ENCODE results near the gene BICC1.

The BICC1 gene

DNA sequence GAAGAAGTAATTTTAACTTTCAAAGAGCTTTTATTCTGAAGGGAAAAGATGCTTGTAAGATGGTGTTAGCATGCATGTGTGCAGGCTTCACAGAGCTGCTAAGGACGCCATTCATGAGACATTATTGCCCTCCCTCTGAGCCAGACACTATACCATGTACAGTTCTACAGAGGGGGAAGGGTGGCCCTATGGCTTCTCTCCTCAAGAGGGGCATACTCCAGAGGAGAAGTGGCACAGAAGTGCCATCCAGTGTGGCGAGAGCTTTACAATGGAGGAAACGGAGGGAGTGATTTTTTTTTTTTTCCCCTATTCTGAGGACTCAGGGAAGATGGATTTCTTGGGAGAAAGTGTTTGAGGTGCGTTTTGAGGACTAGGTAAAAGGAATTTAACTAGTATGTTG, 119.5 kb downstream of the BICC1 start:
- H3K36me3 ChIP-seq (ENCODE audit: control insufficient read depth, insufficient read depth, low read length) = no peaks in the 10 kb centered on the region
- no CpG with 5 or more reads among the region's 4 CpGs for WGBS (ENCODE audit: insufficient coverage, insufficient read length)
- no peaks in the 10 kb centered on the region for H3K27me3 ChIP-seq (ENCODE audit: control insufficient read depth, insufficient read depth, low read length)
- no peak overlapping the region for H3K4me3 ChIP-seq (ENCODE audit: low read length)
- no peaks in the 10 kb centered on the region for H3K9me3 ChIP-seq (ENCODE audit: control insufficient read depth, insufficient read depth, low read length)
- H3K27ac ChIP-seq (ENCODE audit: low read length) = no peak overlapping the region
- peaks cover 3% of the 10 kb centered on the region; the same call in 1 of the 2 replicates for H3K4me1 ChIP-seq (ENCODE audit: control insufficient read depth, insufficient read depth, low read length)
- DNase-seq (ENCODE audit: low read depth, low spot score) = no peak

DNA sequence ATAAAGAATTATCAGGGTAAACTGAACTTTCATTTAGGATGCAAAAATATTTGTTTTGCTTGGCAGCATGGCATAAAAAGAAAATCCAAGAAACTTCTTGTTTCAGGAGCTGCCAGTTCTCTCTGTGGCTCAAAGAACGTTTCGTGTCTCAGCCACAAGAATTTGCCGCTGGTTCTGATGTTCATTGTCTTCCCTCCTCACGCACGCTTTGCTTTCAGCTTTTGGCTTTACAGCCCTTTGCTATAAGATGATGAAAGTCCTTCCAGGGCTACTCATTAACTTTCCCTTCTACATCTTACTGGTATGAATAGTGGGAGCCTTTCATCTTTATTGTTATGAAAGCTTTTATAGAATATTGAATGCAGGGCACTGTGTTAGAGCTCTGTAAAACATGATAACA, 124.7 kb downstream of the BICC1 start:
- Histone ChIP-seq H3K4me3 (ENCODE audit: low read length) (no peak overlapping the region), H3K27ac (ENCODE audit: low read length) (no peak overlapping the region), H3K36me3 (ENCODE audit: control insufficient read depth, insufficient read depth, low read length) (no peaks in the 10 kb centered on the region), H3K9me3 (ENCODE audit: control insufficient read depth, insufficient read depth, low read length) (no peaks in the 10 kb centered on the region), H3K4me1 (ENCODE audit: control insufficient read depth, insufficient read depth, low read length) (no peaks in the 10 kb centered on the region; the same call in 1 of the 2 replicates), H3K27me3 (ENCODE audit: control insufficient read depth, insufficient read depth, low read length) (no peaks in the 10 kb centered on the region)
- WGBS (ENCODE audit: insufficient coverage, insufficient read length) = no CpG with 5 or more reads among the region's 5 CpGs
- DNase-seq (ENCODE audit: low read depth, low spot score) = no peak

DNA sequence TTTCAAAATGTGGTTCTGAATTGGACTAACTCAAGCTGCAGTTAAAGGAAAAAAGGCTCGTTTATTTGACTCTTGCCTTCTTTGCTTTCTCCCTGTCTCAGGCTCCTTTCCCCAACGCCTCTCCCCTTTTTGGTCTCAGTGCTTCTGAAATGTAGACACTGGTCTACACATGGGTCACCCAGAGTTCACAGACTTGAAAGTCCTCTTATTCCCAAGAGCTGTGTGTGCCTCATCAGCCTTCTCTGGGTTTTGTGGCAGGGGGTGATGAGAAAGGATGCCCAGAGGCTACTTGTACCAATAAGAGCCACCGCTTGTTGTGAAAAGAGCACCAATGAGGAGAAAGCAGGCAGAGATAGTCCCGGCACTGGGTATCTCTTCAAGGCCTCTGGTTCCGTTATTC, 125.7 kb downstream of the BICC1 start:
- H3K27ac ChIP-seq (ENCODE audit: low read length) = no peak overlapping the region
- H3K36me3 ChIP-seq (ENCODE audit: control insufficient read depth, insufficient read depth, low read length) = no peaks in the 10 kb centered on the region
- H3K9me3 ChIP-seq (ENCODE audit: control insufficient read depth, insufficient read depth, low read length) = no peaks in the 10 kb centered on the region
- DNase-seq (ENCODE audit: low read depth, low spot score) = no peak
- no CpG with 5 or more reads among the region's 5 CpGs for WGBS (ENCODE audit: insufficient coverage, insufficient read length)
- no peaks in the 10 kb centered on the region; the same call in 1 of the 2 replicates for H3K4me1 ChIP-seq (ENCODE audit: control insufficient read depth, insufficient read depth, low read length)
- no peaks in the 10 kb centered on the region for H3K27me3 ChIP-seq (ENCODE audit: control insufficient read depth, insufficient read depth, low read length)
- H3K4me3 ChIP-seq (ENCODE audit: low read length) = no peak overlapping the region

DNA sequence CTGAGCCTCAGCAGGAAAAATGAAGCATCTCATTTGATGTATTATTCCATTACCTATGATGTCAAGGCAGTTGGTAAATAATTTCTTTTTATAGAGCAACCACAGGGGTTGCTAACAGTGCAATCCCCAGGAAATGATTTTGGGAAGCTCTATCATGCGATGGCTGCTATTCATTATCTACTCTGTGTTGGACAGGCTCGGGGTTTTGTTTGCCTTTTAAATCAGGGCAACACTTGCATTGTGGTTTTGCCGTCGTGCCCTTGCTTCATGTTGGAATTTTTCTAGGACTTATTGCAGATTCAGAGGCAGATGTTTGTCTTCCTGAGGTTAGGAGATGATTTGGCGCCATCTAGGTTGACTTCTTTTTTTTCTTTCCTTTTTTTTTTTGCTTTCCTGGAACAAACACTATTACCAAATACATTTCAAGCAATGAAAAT, 128.4 kb downstream of the BICC1 start:
- Histone ChIP-seq H3K9me3 (ENCODE audit: control insufficient read depth, insufficient read depth, low read length) (no peaks in the 10 kb centered on the region), H3K36me3 (ENCODE audit: control insufficient read depth, insufficient read depth, low read length) (no peaks in the 10 kb centered on the region), H3K27me3 (ENCODE audit: control insufficient read depth, insufficient read depth, low read length) (no peaks in the 10 kb centered on the region), H3K4me1 (ENCODE audit: control insufficient read depth, insufficient read depth, low read length) (no peaks in the 10 kb centered on the region; the same call in 1 of the 2 replicates), H3K27ac (ENCODE audit: low read length) (no peak overlapping the region), H3K4me3 (ENCODE audit: low read length) (no peak overlapping the region)
- WGBS (ENCODE audit: insufficient coverage, insufficient read length) = no CpG with 5 or more reads among the region's 5 CpGs
- DNase-seq (ENCODE audit: low read depth, low spot score) = no peak

DNA sequence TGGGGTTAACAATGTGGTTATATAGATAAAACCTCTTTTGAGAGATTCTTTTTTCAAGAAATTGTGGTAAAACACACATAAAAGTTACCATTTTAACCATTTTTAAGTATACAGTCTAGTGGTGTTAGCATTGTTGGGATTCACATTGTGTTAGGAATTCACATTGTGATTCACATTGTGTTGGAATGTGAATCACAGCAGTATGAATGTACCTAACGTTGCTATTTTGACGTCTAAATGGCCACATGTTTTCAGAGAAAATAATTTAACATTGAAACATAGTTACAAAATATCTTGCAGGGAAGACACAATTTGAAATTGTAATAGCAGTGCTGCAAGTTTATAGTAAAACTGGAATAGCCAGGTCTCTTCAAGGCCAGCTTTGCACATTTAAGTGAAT, 129.0 kb downstream of the BICC1 start:
- Histone ChIP-seq H3K27me3 (ENCODE audit: control insufficient read depth, insufficient read depth, low read length) (no peaks in the 10 kb centered on the region), H3K4me1 (ENCODE audit: control insufficient read depth, insufficient read depth, low read length) (no peaks in the 10 kb centered on the region; the same call in 1 of the 2 replicates), H3K4me3 (ENCODE audit: low read length) (no peak overlapping the region), H3K36me3 (ENCODE audit: control insufficient read depth, insufficient read depth, low read length) (no peaks in the 10 kb centered on the region), H3K27ac (ENCODE audit: low read length) (no peak overlapping the region), H3K9me3 (ENCODE audit: control insufficient read depth, insufficient read depth, low read length) (no peaks in the 10 kb centered on the region)
- WGBS (ENCODE audit: insufficient coverage, insufficient read length) = no CpG with 5 or more reads among the region's 2 CpGs
- DNase-seq (ENCODE audit: low read depth, low spot score) = no peak

DNA sequence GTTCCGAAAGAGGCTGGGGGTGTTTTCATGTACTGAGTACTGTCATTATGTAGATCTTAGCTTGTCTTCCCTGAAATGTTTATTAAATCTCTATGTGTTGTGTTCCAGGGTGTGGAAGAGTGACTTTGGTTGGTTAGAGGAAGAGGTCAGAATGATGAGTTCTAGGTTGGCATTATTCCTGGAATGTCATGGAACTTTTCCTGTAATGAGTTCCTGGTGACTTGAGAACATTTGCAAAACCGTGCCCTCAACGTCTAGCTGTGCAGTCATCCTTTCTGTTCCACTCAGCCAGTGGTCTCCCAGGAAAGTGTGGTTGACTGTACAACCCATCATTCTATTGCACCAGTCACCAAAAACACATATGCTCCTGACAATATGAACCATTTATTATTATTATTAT, 129.6 kb downstream of the BICC1 start:
- DNase-seq (ENCODE audit: low read depth, low spot score) = no peak
- no peaks in the 10 kb centered on the region; the same call in 1 of the 2 replicates for H3K4me1 ChIP-seq (ENCODE audit: control insufficient read depth, insufficient read depth, low read length)
- no peaks in the 10 kb centered on the region for H3K27me3 ChIP-seq (ENCODE audit: control insufficient read depth, insufficient read depth, low read length)
- no peak overlapping the region for H3K27ac ChIP-seq (ENCODE audit: low read length)
- no peak overlapping the region for H3K4me3 ChIP-seq (ENCODE audit: low read length)
- no CpG with 5 or more reads among the region's 3 CpGs for WGBS (ENCODE audit: insufficient coverage, insufficient read length)
- no peaks in the 10 kb centered on the region for H3K9me3 ChIP-seq (ENCODE audit: control insufficient read depth, insufficient read depth, low read length)
- H3K36me3 ChIP-seq (ENCODE audit: control insufficient read depth, insufficient read depth, low read length) = no peaks in the 10 kb centered on the region

DNA sequence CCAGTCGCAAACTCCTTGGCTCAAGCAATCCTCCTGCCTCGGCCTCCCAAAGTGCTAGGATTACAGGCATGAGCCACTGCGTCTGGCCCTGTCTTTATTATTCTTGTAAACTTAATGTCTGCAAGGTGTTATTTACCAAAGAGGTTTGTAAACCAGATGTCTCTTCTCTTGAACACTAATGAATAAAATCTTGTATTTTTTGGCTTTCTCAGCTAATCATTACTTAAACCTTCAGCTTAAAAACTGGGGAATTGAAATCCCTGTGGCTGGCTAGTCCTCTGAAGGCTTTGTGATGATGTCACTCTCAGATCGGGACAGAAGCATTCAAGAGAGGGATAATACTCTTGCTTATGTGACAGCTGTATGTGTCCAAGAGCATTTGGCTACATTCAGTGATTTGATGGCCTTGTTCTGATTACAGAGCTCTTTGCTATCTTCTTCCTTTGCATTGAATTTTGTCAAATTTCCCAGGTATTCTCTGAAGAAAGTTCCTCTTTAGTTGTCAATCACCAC, 130.3 kb downstream of the BICC1 start:
- no peaks in the 10 kb centered on the region; the same call in 1 of the 2 replicates for H3K4me1 ChIP-seq (ENCODE audit: control insufficient read depth, insufficient read depth, low read length)
- WGBS (ENCODE audit: insufficient coverage, insufficient read length) = no CpG with 5 or more reads among the region's 4 CpGs

DNA sequence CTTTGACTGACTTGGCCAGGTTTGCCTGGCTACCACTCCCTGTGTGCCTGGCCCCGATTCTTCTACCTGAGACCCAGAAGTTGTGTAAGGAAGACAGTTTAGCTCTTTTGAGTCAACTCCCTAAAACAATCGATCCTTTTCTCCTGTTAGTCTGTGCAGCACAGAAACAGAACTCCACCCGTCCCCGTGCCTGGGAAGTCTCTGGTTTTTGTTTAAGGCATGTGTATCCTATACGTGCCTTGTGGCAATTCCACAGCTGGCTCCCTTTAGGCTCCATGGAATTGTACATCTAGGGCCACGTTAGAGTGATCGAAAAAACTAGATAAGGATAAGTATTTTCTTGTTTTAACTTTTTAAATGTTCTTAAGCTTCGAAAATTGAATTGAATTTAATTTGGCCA, 131.6 kb downstream of the BICC1 start:
- H3K4me3 ChIP-seq (ENCODE audit: low read length) = no peak overlapping the region
- H3K27me3 ChIP-seq (ENCODE audit: control insufficient read depth, insufficient read depth, low read length) = no peaks in the 10 kb centered on the region
- DNase-seq (ENCODE audit: low read depth, low spot score) = no peak
- H3K9me3 ChIP-seq (ENCODE audit: control insufficient read depth, insufficient read depth, low read length) = no peaks in the 10 kb centered on the region
- no peaks in the 10 kb centered on the region for H3K36me3 ChIP-seq (ENCODE audit: control insufficient read depth, insufficient read depth, low read length)
- WGBS (ENCODE audit: insufficient coverage, insufficient read length) = no CpG with 5 or more reads among the region's 8 CpGs
- no peaks in the 10 kb centered on the region; the same call in 1 of the 2 replicates for H3K4me1 ChIP-seq (ENCODE audit: control insufficient read depth, insufficient read depth, low read length)
- H3K27ac ChIP-seq (ENCODE audit: low read length) = no peak overlapping the region

More for the DNA sequence above, 130.3 kb downstream of the BICC1 start:
- Histone ChIP-seq H3K27ac (ENCODE audit: low read length) (no peak overlapping the region), H3K27me3 (ENCODE audit: control insufficient read depth, insufficient read depth, low read length) (no peaks in the 10 kb centered on the region), H3K4me3 (ENCODE audit: low read length) (no peak overlapping the region), H3K9me3 (ENCODE audit: control insufficient read depth, insufficient read depth, low read length) (no peaks in the 10 kb centered on the region), H3K36me3 (ENCODE audit: control insufficient read depth, insufficient read depth, low read length) (no peaks in the 10 kb centered on the region)
- DNase-seq (ENCODE audit: low read depth, low spot score) = no peak

DNA sequence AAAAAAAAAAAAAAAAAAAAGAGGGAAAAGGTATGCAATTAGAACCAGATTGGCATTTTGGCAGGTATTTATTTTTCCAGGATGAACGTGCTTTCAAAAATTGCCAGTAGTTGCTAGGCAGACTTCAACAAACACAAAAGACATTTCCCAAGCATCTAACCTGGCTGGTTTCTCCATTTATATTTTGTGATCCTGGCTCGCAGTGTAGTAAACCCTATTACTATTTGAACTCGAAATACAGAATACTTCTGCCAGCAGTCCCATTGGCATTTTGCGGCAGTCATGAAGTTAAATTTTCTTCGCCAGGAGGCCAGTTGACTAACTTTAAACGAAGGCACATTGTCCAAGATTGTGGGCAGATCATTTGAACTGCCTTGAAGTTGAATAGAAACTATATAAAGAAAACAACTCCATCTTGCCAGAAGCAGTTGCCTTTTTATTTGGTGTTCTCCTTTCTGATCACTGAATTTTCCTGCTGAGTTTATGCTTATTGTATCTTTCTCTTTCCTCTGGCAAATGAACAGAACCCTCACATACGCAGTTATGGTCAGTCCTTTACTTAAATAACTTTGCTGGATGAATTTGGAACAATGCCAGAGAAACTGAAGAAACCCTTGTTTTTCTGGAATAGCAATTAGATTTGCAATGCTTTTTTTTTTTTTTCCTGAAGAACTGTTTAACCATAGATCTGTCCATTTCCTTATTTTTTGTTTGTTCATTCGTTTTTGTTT, 132.9 kb downstream of the BICC1 start:
- no CpG with 5 or more reads among the region's 8 CpGs for WGBS (ENCODE audit: insufficient coverage, insufficient read length)
- no peak for DNase-seq (ENCODE audit: low read depth, low spot score)
- Histone ChIP-seq H3K27me3 (ENCODE audit: control insufficient read depth, insufficient read depth, low read length) (no peaks in the 10 kb centered on the region), H3K4me1 (ENCODE audit: control insufficient read depth, insufficient read depth, low read length) (no peaks in the 10 kb centered on the region; the same call in 1 of the 2 replicates), H3K4me3 (ENCODE audit: low read length) (no peak overlapping the region), H3K36me3 (ENCODE audit: control insufficient read depth, insufficient read depth, low read length) (no peaks in the 10 kb centered on the region), H3K27ac (ENCODE audit: low read length) (no peak overlapping the region), H3K9me3 (ENCODE audit: control insufficient read depth, insufficient read depth, low read length) (no peaks in the 10 kb centered on the region)

DNA sequence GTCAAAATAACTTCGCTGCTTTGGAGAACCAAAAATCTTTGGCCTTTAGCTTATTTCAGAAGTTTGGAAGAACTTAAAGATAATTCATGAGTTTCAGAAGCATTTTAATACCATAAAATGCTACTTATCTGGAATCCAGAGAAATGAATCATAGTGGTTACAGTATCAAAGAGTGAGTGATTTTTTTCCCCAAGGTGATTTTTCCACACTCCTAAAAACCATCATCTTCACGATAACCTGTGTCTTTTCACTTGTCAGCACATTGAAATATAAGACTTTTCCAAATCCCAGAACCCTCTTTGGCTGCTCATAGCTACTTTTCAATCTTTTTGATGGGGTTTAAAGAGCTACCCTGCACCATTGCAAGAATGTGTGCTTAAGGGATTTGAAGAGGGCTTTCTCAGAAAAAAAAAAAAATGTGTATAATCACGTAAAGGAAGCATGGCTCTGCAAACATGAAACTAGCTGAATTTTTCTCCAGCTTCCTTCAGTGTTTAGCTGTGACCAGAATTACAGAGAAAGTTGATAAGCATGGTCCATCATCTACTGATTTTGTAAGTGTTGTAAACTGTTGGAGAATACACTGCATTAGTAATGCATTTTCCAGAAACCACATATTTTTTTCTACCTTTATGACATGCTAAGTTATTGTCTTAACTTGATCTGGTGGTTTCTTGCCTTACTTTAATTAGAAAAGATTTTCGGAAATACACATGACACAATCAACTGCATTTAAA, 134.9 kb downstream of the BICC1 start:
- no peaks in the 10 kb centered on the region for H3K27me3 ChIP-seq (ENCODE audit: control insufficient read depth, insufficient read depth, low read length)
- WGBS (ENCODE audit: insufficient coverage, insufficient read length) = no CpG with 5 or more reads among the region's 4 CpGs
- H3K4me3 ChIP-seq (ENCODE audit: low read length) = no peak overlapping the region
- no peak for DNase-seq (ENCODE audit: low read depth, low spot score)
- H3K4me1 ChIP-seq (ENCODE audit: control insufficient read depth, insufficient read depth, low read length) = no peaks in the 10 kb centered on the region
- H3K36me3 ChIP-seq (ENCODE audit: control insufficient read depth, insufficient read depth, low read length) = no peaks in the 10 kb centered on the region
- H3K9me3 ChIP-seq (ENCODE audit: control insufficient read depth, insufficient read depth, low read length) = no peaks in the 10 kb centered on the region
- no peak overlapping the region for H3K27ac ChIP-seq (ENCODE audit: low read length)

All from iPS DF 6.9 (cell line).